ENCODE data around the gene EPS15.
"Not testable (repeated sequence)": the region's sequence is repeated elsewhere in the genome, so short reads cannot be mapped to it uniquely, and the experiment has no call there.

EPS15 gene

GRCh38 chr1:51329443-51330325, 189.4 kb downstream of the EPS15 start:
- DNase-seq: no peak

- DNase-seq: no peak
Measured at GRCh38 chr1:51328926-51329325, 190.1 kb downstream of the EPS15 start.

- no peak for DNase-seq
Measured at GRCh38 chr1:51328279-51328678, 190.8 kb downstream of the EPS15 start.

GRCh38 chr1:51327386-51327785, 191.7 kb downstream of the EPS15 start:
- DNase-seq: peak; percentile 13

GRCh38 chr1:51326839-51327238, 192.2 kb downstream of the EPS15 start:
- no peak for DNase-seq

- DNase-seq: no peak
Measured at GRCh38 chr1:51325878-51326755, 192.9 kb downstream of the EPS15 start.

- DNase-seq: no peak
Measured at GRCh38 chr1:51325391-51325790, 193.7 kb downstream of the EPS15 start.

- not testable (repeated sequence) for DNase-seq
Measured at GRCh38 chr1:51325011-51325385, 194.1 kb downstream of the EPS15 start.

- no peak for DNase-seq
Measured at GRCh38 chr1:51324251-51325010, 194.6 kb downstream of the EPS15 start.

- DNase-seq: no peak
Measured at GRCh38 chr1:51323778-51324177, 195.3 kb downstream of the EPS15 start.

- DNase-seq: no peak
Measured at GRCh38 chr1:51322417-51323101, 196.5 kb downstream of the EPS15 start.

GRCh38 chr1:51321924-51322280, 197.2 kb downstream of the EPS15 start:
- DNase-seq: no peak

- DNase-seq: no peak
Measured at GRCh38 chr1:51320967-51321923, 197.8 kb downstream of the EPS15 start.

- no peak for DNase-seq
Measured at GRCh38 chr1:51317798-51318197, 201.3 kb downstream of the EPS15 start.

- no peak for DNase-seq
Measured at GRCh38 chr1:51316846-51317120, 202.3 kb downstream of the EPS15 start.

GRCh38 chr1:51316113-51316845, 202.8 kb downstream of the EPS15 start:
- no peak for DNase-seq

- no peak for DNase-seq
Measured at GRCh38 chr1:51314974-51315373, 204.1 kb downstream of the EPS15 start.

- DNase-seq: peak; percentile 65
Measured at GRCh38 chr1:51313961-51314777, 204.9 kb downstream of the EPS15 start.

- DNase-seq: no peak
Measured at GRCh38 chr1:51313268-51313852, 205.7 kb downstream of the EPS15 start.

- DNase-seq: no peak
Measured at GRCh38 chr1:51312718-51313117, 206.3 kb downstream of the EPS15 start.

Data from NCI-H226 (cell line).